ENCODE data around the gene RTBDN. TPM values are rescaled to one million over a fixed set of nuclear protein-coding genes. Genes with fewer than 3 reads are reported as not detected.

Gene RTBDN
- total RNA-seq, result not detected

GRCh38 chr19:12834566-12834943 is at the start of gene RTBDN:
RTBDN (minus strand) TSS chr19:12834579; CDS start chr19:12829979, 4,600 bp downstream.
- no peak within 1 kb of the TSS for H3K27ac ChIP-seq
- peaks cover 0 to 9% of the 10 kb centered on the region in 2 donors for H3K4me1 ChIP-seq
- peaks cover 58% of the 10 kb centered on the region for H3K27me3 ChIP-seq
- TF ChIP-seq CTCF (IDR thresholded peaks at IDR 0.05), result no peak
- intact Hi-C loops (cut with DNase I), result no loop called here
- peak within 1 kb of the TSS; percentile 45 to 58 for H3K4me3 ChIP-seq
- H3K36me3 ChIP-seq, result no peaks in the 10 kb centered on the region
- H3K9me3 ChIP-seq, result no peaks in the 10 kb centered on the region
- DNase-seq (ENCODE audit: low spot score in 2 of 2), result no peak

- Histone ChIP-seq H3K4me1 (peaks cover 3 to 18% of the 10 kb centered on the region in 2 donors), H3K4me3 (no peak overlapping the region), H3K27me3 (peaks cover 13% of the 10 kb centered on the region), H3K9me3 (no peaks in the 10 kb centered on the region), H3K27ac (no peak overlapping the region), H3K36me3 (peaks cover 12% of the 10 kb centered on the region in 2 donors)
- intact Hi-C loops (cut with DNase I), result no loop called here
- DNase-seq (ENCODE audit: low spot score in 2 of 2), result no peak
- TF ChIP-seq CTCF (IDR thresholded peaks at IDR 0.05), result no peak
These were observed 48.2 kb upstream of the RTBDN start for GRCh38 chr19:12882589-12882988.

GRCh38 chr19:12881172-12881808 is 46.9 kb upstream of the RTBDN start, which contains the start of gene DNASE2:
DNASE2 (minus strand) TSS chr19:12881449; CDS start chr19:12881375, 74 bp downstream.
- Histone ChIP-seq H3K27ac (peak within 1 kb of the TSS; percentile 76 to 92), H3K27me3 (peaks cover 13% of the 10 kb centered on the region), H3K4me1 (peaks cover 3 to 18% of the 10 kb centered on the region in 2 donors), H3K36me3 (peaks cover 12 to 23% of the 10 kb centered on the region in 2 donors), H3K9me3 (no peaks in the 10 kb centered on the region), H3K4me3 (peak within 1 kb of the TSS; percentile 61 to 74)
- intact Hi-C loops (cut with DNase I), result loop anchor here (2.0 kb wide), 1 partner anchor 34 kb away; no protein-coding TSS in a partner anchor
- no peak for TF ChIP-seq CTCF (IDR thresholded peaks at IDR 0.05)
- peak; percentile 91 to 98 for DNase-seq (ENCODE audit: low spot score in 2 of 2)

DNA sequence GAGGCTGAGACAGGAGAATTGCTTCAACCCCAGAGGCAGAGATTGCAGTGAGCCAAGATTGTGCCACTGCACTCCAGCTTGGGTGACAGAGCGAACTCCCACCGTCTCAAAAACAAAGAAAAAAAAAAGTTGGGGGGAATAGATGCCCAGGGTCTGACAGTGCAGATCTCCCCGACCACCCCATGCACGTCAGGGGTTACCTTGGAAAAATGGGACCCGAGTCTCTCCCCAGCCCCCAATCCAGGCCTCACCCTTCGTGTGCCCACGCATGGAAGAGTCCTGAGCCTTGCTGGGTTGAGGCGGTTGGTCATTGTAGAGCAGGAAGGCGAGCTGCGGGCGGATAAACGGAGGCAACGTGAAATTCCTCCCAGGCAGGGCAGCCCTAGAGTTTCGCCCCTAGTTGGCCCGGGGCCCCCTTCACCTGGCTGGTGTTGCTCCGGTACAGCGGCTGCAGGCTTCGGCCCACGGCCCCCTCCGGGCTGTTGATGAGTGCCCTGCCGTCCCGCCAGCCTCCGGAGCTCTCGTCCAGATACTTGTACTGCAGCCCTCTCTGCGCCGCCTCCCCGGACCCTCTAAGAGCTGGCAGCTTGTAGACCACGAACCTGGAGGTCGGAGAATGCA is 46.3 kb upstream of the RTBDN start:
- Histone ChIP-seq H3K27me3 (peaks cover 10% of the 10 kb centered on the region), H3K27ac (peak overlapping the region; percentile 76 to 92), H3K4me3 (peak overlapping the region; percentile 61 to 74), H3K9me3 (no peaks in the 10 kb centered on the region), H3K36me3 (peaks cover 17 to 29% of the 10 kb centered on the region in 2 donors), H3K4me1 (peaks cover 2 to 16% of the 10 kb centered on the region in 2 donors)
- DNase-seq (ENCODE audit: low spot score in 2 of 2), result no peak
- intact Hi-C loops (cut with DNase I), result loop anchor here (2.0 kb wide), 1 partner anchor 34 kb away; no protein-coding TSS in a partner anchor
- no peak for TF ChIP-seq CTCF (IDR thresholded peaks at IDR 0.05)

DNA sequence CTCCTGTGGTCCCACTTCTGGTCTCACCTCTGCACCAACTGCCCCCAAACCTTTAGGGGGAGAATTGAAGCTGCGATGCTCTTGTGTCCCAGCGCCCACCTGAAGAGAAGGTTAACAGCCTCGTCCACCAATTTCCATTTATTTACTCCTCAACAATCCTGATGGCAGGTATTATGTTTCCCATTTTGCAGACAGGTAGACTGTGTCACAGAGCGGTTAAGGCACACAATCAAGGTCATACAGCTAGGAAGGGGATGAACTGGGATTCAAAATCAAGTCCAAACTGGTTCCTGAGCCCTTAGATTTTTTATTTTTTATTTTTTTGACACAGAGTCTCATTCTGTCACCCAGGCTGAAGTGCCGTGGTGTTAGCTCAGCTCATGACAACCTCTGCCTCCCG is 40.7 kb upstream of the RTBDN start:
- TF ChIP-seq CTCF (IDR thresholded peaks at IDR 0.05), result no peak
- H3K36me3 ChIP-seq, result peaks cover 25 to 44% of the 10 kb centered on the region in 2 donors
- H3K27ac ChIP-seq, result no peak overlapping the region
- DNase-seq (ENCODE audit: low spot score in 2 of 2), result no peak
- no peaks in the 10 kb centered on the region for H3K27me3 ChIP-seq
- intact Hi-C loops (cut with DNase I), result no loop called here
- no peak overlapping the region for H3K4me3 ChIP-seq
- H3K4me1 ChIP-seq, result peaks cover 0 to 2% of the 10 kb centered on the region in 2 donors
- H3K9me3 ChIP-seq, result no peaks in the 10 kb centered on the region

Measured in ascending aorta (tissue), 2 donors.